Epithelial cell of proximal tubule (primary cell): ENCODE results near the gene ABCA10. TPM values are rescaled to one million over a fixed set of nuclear protein-coding genes. Genes with fewer than 3 reads are reported as not detected.
A peak's percentile ranks its signal among the peaks of the same experiment; 100 is the strongest.

ENCODE experiments used
- DNase-seq: peaks from one replicate; pipeline ENCODE4 v3.0.0-alpha.2; 2011; ENCODE audit warnings: low read depth
- H3K4me3 ChIP-seq: 2 replicates; pipeline ENCODE4 v1.5.1; 2011; ENCODE audit warnings: low read depth, mild to moderate bottlenecking, low read length
- CTCF ChIP-seq: conservative IDR thresholded peaks from 2 replicates; pipeline ENCODE4 v1.5.1; 2012; ENCODE audit warnings: low read depth, mild to moderate bottlenecking, low read length
- total RNA-seq: library from RNA; depleted of rRNA; stranded (reverse); fragments of >200 nt; gene quantifications from 2 replicates; pipeline ENCODE4 v1.2.3, GENCODE V29; 2015

ABCA10 gene
- total RNA-seq, 1 donor from 2014 or later: under 0.01 TPM

- H3K4me3 ChIP-seq: no peak overlapping the region
- TF ChIP-seq CTCF: no peak
- DNase-seq: no peak
These were observed 2.3 kb upstream of the ABCA10 start for GRCh38 chr17:69230939-69231338.

- no peak for TF ChIP-seq CTCF
- no peak for DNase-seq
- no peak overlapping the region for H3K4me3 ChIP-seq
These were observed 606 bp downstream of the ABCA10 start for GRCh38 chr17:69228018-69228417.

- no peak for DNase-seq
These were observed 1.1 kb downstream of the ABCA10 start for GRCh38 chr17:69227541-69227940.

GRCh38 chr17:69223809-69224208 is 4.8 kb downstream of the ABCA10 start:
- no peak for TF ChIP-seq CTCF
- DNase-seq: peak; percentile 54

More at GRCh38 chr17:69227541-69227940, 1.1 kb downstream of the ABCA10 start:
- no peak overlapping the region for H3K4me3 ChIP-seq
- TF ChIP-seq CTCF: no peak

GRCh38 chr17:69222707-69223258 is 5.8 kb downstream of the ABCA10 start:
- DNase-seq: no peak
- no peak for TF ChIP-seq CTCF
- H3K4me3 ChIP-seq: no peak overlapping the region

More at GRCh38 chr17:69223809-69224208, 4.8 kb downstream of the ABCA10 start:
- no peak overlapping the region for H3K4me3 ChIP-seq

GRCh38 chr17:69220098-69220497 is 8.5 kb downstream of the ABCA10 start:
- H3K4me3 ChIP-seq: no peak overlapping the region
- no peak for TF ChIP-seq CTCF
- DNase-seq: no peak

GRCh38 chr17:69218986-69219385 is 9.6 kb downstream of the ABCA10 start:
- TF ChIP-seq CTCF: no peak
- H3K4me3 ChIP-seq: no peak overlapping the region
- DNase-seq: no peak
